ENCODE results near the gene RNF181. TPM values are rescaled to one million over a fixed set of nuclear protein-coding genes. Genes with fewer than 3 reads are reported as not detected.

RNF181 gene
- total RNA-seq, 1 experiment from 2014 or later, result 398 TPM

DNA sequence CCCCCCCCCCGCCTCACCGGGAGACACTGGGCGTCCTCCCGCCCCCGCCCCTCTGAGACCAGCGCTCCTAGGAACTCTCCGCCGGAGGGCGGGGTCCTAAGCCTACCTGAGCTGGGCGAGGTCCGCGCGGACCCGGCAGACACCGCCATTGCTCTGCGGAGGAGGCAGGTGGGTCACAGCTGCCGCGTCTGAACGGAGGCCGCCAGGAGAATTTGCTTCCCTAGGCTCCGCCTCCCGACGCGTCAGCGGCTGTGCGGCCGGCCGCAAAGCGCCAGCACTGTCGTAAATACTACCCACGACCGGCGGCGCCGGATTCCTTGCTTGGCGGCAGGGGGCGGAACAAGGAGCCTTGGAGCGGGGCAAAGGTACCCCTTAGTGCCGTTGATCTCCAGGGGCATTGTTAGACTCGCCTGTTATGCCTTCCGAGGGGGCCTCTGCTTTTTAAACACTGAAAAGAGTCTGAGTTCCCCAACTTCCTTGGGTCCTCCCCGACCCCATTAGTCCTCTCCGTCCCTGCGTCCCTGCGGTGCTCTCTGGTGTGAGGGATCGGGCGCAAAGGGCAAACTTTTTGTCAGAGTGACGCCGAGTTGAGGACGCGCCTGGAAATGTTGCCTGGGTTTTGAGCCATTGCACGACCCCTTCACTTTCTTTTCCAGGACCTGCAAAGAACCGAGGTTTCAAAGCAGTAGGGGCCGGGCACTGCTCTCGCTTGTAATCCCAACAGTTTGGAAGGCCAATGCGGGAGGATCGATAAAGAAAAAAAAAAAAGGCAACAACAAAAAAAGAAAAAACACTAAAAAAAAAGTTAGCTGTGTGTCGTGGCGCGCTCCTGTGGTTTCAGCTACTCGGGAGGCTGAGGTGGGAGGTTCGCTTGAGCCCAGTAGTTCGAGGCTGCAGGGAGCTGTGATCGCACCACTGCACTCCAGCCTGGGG, 34.0 kb upstream of the RNF181 start, which contains the start of gene GGCX:
Gene GGCX, minus strand, starts transcription at position 214 of the 933 bp plus-strand sequence. Its CDS starts 65 bp downstream, at position 149.
- peak; percentile 100 for DNase-seq
- peaks cover 34% of the 10 kb centered on the region for H3K79me2 ChIP-seq (ENCODE audit: low read length)
- H3K27ac ChIP-seq (ENCODE audit: low read length), result peak within 1 kb of the TSS; percentile 58
- H3K4me3 ChIP-seq (ENCODE audit: low read length), result peak within 1 kb of the TSS; percentile 72
- no peaks in the 10 kb centered on the region for H3K27me3 ChIP-seq (ENCODE audit: low read length)
- H3K4me1 ChIP-seq (ENCODE audit: low read length), result peaks cover 29% of the 10 kb centered on the region
- H4K20me1 ChIP-seq (ENCODE audit: insufficient read depth, low read depth, low read length), result no peaks in the 10 kb centered on the region
- peak within 1 kb of the TSS; percentile 31; the same call in 1 of the 2 replicates for H2AFZ ChIP-seq (ENCODE audit: low read length)
- peak within 1 kb of the TSS; percentile 80 for H3K9ac ChIP-seq (ENCODE audit: low read length)
- H3K4me2 ChIP-seq (ENCODE audit: low read depth, low read length, poor library complexity, severe bottlenecking), result peak within 1 kb of the TSS; percentile 99
- peaks cover 11% of the 10 kb centered on the region for H3K36me3 ChIP-seq (ENCODE audit: insufficient read depth, low read length)
- no peaks in the 10 kb centered on the region for H3K9me3 ChIP-seq (ENCODE audit: low read length)
- H3K9me2 ChIP-seq (replicated peaks; ENCODE audit: insufficient read depth, low read length), result no peaks in the 10 kb centered on the region

GRCh38 chr2:85564144-85564563, 31.4 kb upstream of the RNF181 start:
- Histone ChIP-seq H3K4me1 (ENCODE audit: low read length) (peaks cover 29% of the 10 kb centered on the region), H3K27ac (ENCODE audit: low read length) (no peak overlapping the region; the same call in 1 of the 2 replicates), H3K4me2 (ENCODE audit: low read depth, low read length, poor library complexity, severe bottlenecking) (no peak overlapping the region), H4K20me1 (ENCODE audit: insufficient read depth, low read depth, low read length) (no peaks in the 10 kb centered on the region), H3K36me3 (ENCODE audit: insufficient read depth, low read length) (0 out of 2 replicates have a peak, but pooled peaks cover under 1% of the 10 kb centered on the region), H3K9me2 (replicated peaks; ENCODE audit: insufficient read depth, low read length) (no peaks in the 10 kb centered on the region), H3K9ac (ENCODE audit: low read length) (no peak overlapping the region), H3K4me3 (ENCODE audit: low read length) (no peak overlapping the region), H2AFZ (ENCODE audit: low read length) (peak overlapping the region; percentile 45; the same call in 1 of the 2 replicates), H3K79me2 (ENCODE audit: low read length) (peaks cover 20% of the 10 kb centered on the region), H3K27me3 (ENCODE audit: low read length) (no peaks in the 10 kb centered on the region), H3K9me3 (ENCODE audit: low read length) (no peaks in the 10 kb centered on the region)
- DNase-seq, result peak; percentile 82

GRCh38 chr2:85566265-85566664, 29.3 kb upstream of the RNF181 start:
- no peak overlapping the region for H3K4me3 ChIP-seq (ENCODE audit: low read length)
- no peaks in the 10 kb centered on the region for H4K20me1 ChIP-seq (ENCODE audit: insufficient read depth, low read depth, low read length)
- no peaks in the 10 kb centered on the region for H3K9me3 ChIP-seq (ENCODE audit: low read length)
- no peak overlapping the region for H2AFZ ChIP-seq (ENCODE audit: low read length)
- no peaks in the 10 kb centered on the region for H3K36me3 ChIP-seq (ENCODE audit: insufficient read depth, low read length)
- no peak overlapping the region for H3K27ac ChIP-seq (ENCODE audit: low read length)
- peaks cover 16% of the 10 kb centered on the region for H3K4me1 ChIP-seq (ENCODE audit: low read length)
- no peaks in the 10 kb centered on the region for H3K79me2 ChIP-seq (ENCODE audit: low read length)
- DNase-seq, result no peak
- H3K9ac ChIP-seq (ENCODE audit: low read length), result no peak overlapping the region
- no peaks in the 10 kb centered on the region for H3K9me2 ChIP-seq (replicated peaks; ENCODE audit: insufficient read depth, low read length)
- H3K4me2 ChIP-seq (ENCODE audit: low read depth, low read length, poor library complexity, severe bottlenecking), result no peak overlapping the region
- H3K27me3 ChIP-seq (ENCODE audit: low read length), result no peaks in the 10 kb centered on the region

GRCh38 chr2:85575739-85576138, 19.8 kb upstream of the RNF181 start:
- peaks cover 24% of the 10 kb centered on the region for H3K79me2 ChIP-seq (ENCODE audit: low read length)
- H3K27ac ChIP-seq (ENCODE audit: low read length), result no peak overlapping the region
- no peaks in the 10 kb centered on the region for H3K27me3 ChIP-seq (ENCODE audit: low read length)
- DNase-seq, result no peak
- no peaks in the 10 kb centered on the region for H3K9me2 ChIP-seq (replicated peaks; ENCODE audit: insufficient read depth, low read length)
- no peak overlapping the region for H3K4me3 ChIP-seq (ENCODE audit: low read length)
- no peak overlapping the region for H2AFZ ChIP-seq (ENCODE audit: low read length)
- H3K9me3 ChIP-seq (ENCODE audit: low read length), result no peaks in the 10 kb centered on the region
- H3K9ac ChIP-seq (ENCODE audit: low read length), result no peak overlapping the region
- H4K20me1 ChIP-seq (ENCODE audit: insufficient read depth, low read depth, low read length), result no peaks in the 10 kb centered on the region
- peaks cover 28% of the 10 kb centered on the region for H3K4me1 ChIP-seq (ENCODE audit: low read length)
- no peaks in the 10 kb centered on the region for H3K36me3 ChIP-seq (ENCODE audit: insufficient read depth, low read length)
- no peak overlapping the region for H3K4me2 ChIP-seq (ENCODE audit: low read depth, low read length, poor library complexity, severe bottlenecking)

GRCh38 chr2:85577063-85577385, 18.5 kb upstream of the RNF181 start:
- Histone ChIP-seq H3K9ac (ENCODE audit: low read length) (peak overlapping the region; percentile 75), H2AFZ (ENCODE audit: low read length) (peak overlapping the region; percentile 62), H3K79me2 (ENCODE audit: low read length) (peaks cover 24% of the 10 kb centered on the region), H3K9me3 (ENCODE audit: low read length) (no peaks in the 10 kb centered on the region), H4K20me1 (ENCODE audit: insufficient read depth, low read depth, low read length) (no peaks in the 10 kb centered on the region), H3K4me2 (ENCODE audit: low read depth, low read length, poor library complexity, severe bottlenecking) (peak overlapping the region; percentile 78), H3K27me3 (ENCODE audit: low read length) (no peaks in the 10 kb centered on the region), H3K9me2 (replicated peaks; ENCODE audit: insufficient read depth, low read length) (no peaks in the 10 kb centered on the region), H3K27ac (ENCODE audit: low read length) (no peak overlapping the region), H3K4me3 (ENCODE audit: low read length) (peak overlapping the region; percentile 75), H3K36me3 (ENCODE audit: insufficient read depth, low read length) (peaks cover 5% of the 10 kb centered on the region; the same call in 1 of the 2 replicates), H3K4me1 (ENCODE audit: low read length) (peaks cover 28% of the 10 kb centered on the region)
- no peak for DNase-seq

- H3K36me3 ChIP-seq (ENCODE audit: insufficient read depth, low read length), result peaks cover 5% of the 10 kb centered on the region; the same call in 1 of the 2 replicates
- no peaks in the 10 kb centered on the region for H3K9me2 ChIP-seq (replicated peaks; ENCODE audit: insufficient read depth, low read length)
- peak within 1 kb of the TSS; percentile 75 for H3K9ac ChIP-seq (ENCODE audit: low read length)
- peak; percentile 89 for DNase-seq
- peak within 1 kb of the TSS; percentile 43 for H3K27ac ChIP-seq (ENCODE audit: low read length)
- no peaks in the 10 kb centered on the region for H4K20me1 ChIP-seq (ENCODE audit: insufficient read depth, low read depth, low read length)
- H3K79me2 ChIP-seq (ENCODE audit: low read length), result peaks cover 24% of the 10 kb centered on the region
- H3K27me3 ChIP-seq (ENCODE audit: low read length), result no peaks in the 10 kb centered on the region
- peak within 1 kb of the TSS; percentile 62 for H2AFZ ChIP-seq (ENCODE audit: low read length)
- peak within 1 kb of the TSS; percentile 78 for H3K4me2 ChIP-seq (ENCODE audit: low read depth, low read length, poor library complexity, severe bottlenecking)
- H3K4me3 ChIP-seq (ENCODE audit: low read length), result peak within 1 kb of the TSS; percentile 75
- H3K9me3 ChIP-seq (ENCODE audit: low read length), result no peaks in the 10 kb centered on the region
- peaks cover 28% of the 10 kb centered on the region for H3K4me1 ChIP-seq (ENCODE audit: low read length)
These were observed 17.9 kb upstream of the RNF181 start, which contains the start of gene VAMP8 for GRCh38 chr2:85577386-85578242. Gene VAMP8 (plus strand): TSS chr2:85577586. CDS start chr2:85577647, 61 bp downstream.

GRCh38 chr2:85578243-85579180, 17.0 kb upstream of the RNF181 start:
- H4K20me1 ChIP-seq (ENCODE audit: insufficient read depth, low read depth, low read length), result no peaks in the 10 kb centered on the region; the same call in 1 of the 2 replicates
- peak overlapping the region; percentile 43 for H3K27ac ChIP-seq (ENCODE audit: low read length)
- peak overlapping the region; percentile 78 for H3K4me2 ChIP-seq (ENCODE audit: low read depth, low read length, poor library complexity, severe bottlenecking)
- peak; percentile 90 for DNase-seq
- peak overlapping the region; percentile 62 for H2AFZ ChIP-seq (ENCODE audit: low read length)
- no peaks in the 10 kb centered on the region for H3K9me2 ChIP-seq (replicated peaks; ENCODE audit: insufficient read depth, low read length)
- no peaks in the 10 kb centered on the region for H3K9me3 ChIP-seq (ENCODE audit: low read length)
- peaks cover 28% of the 10 kb centered on the region for H3K4me1 ChIP-seq (ENCODE audit: low read length)
- peak overlapping the region; percentile 75 for H3K4me3 ChIP-seq (ENCODE audit: low read length)
- H3K36me3 ChIP-seq (ENCODE audit: insufficient read depth, low read length), result peaks cover 5% of the 10 kb centered on the region; the same call in 1 of the 2 replicates
- peaks cover 24% of the 10 kb centered on the region for H3K79me2 ChIP-seq (ENCODE audit: low read length)
- no peaks in the 10 kb centered on the region for H3K27me3 ChIP-seq (ENCODE audit: low read length)
- H3K9ac ChIP-seq (ENCODE audit: low read length), result peak overlapping the region; percentile 75
